ENCODE measurements around the gene COL15A1. TPM values are rescaled to one million over a fixed set of nuclear protein-coding genes. Genes with fewer than 3 reads are reported as not detected.
"Not testable (repeated sequence)": the region's sequence is repeated elsewhere in the genome, so short reads cannot be mapped to it uniquely, and the experiment has no call there.

COL15A1 gene
- total RNA-seq, 1 experiment from 2014 or later, result 0.04 TPM

DNA sequence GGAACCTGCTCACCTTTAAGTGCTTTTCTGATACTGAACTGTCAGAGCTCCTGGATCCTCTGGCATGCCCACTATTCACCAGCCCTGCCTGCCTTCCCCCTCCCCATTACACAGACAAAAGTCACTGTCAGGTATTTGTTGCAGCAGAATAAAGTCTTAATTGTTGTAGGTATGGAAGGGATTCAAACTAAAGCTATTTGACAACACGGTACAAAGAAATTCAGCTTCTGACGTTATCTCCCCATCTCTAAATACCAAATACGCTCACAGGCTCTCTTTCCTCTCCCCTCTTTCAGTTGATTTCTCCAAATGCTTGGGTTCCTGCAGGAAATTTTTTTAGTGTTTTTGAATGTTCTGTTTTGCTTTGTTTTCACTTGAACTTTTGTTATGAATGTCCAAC, 151.9 kb downstream of the COL15A1 start:
- H3K36me3 ChIP-seq (ENCODE audit: insufficient read depth, low read length, poor library complexity, severe bottlenecking), result no peaks in the 10 kb centered on the region
- H3K27ac ChIP-seq (ENCODE audit: low read depth, low read length, poor library complexity, severe bottlenecking), result no peak overlapping the region
- POLR2A ChIA-PET (ENCODE audit: low non-redundant PET), result no interaction called here
- intact Hi-C loops (cut with micrococcal nuclease; ENCODE audit: unreplicated experiment), result no loop called here
- no TSS peak for BruUV-seq (replicated peaks)
- no peak for DNase-seq (ENCODE audit: low spot score)
- CTCF ChIA-PET, result no interaction called here
- no peaks in the 10 kb centered on the region for H3K4me1 ChIP-seq (ENCODE audit: insufficient read depth, low read length, poor library complexity, severe bottlenecking)
- TF ChIP-seq EZH2 (IDR thresholded peaks at IDR 0.05; ENCODE audit: borderline replicate concordance, low read depth, low read length, poor library complexity, severe bottlenecking), result no peak
- TF ChIP-seq CTCF (conservative IDR thresholded peaks at IDR 0.05; ENCODE audit: low read depth, low read length), result no peak
- no peak overlapping the region for H3K4me3 ChIP-seq (ENCODE audit: low read depth, low read length, poor library complexity, severe bottlenecking)
- peaks cover 28% of the 10 kb centered on the region for H3K27me3 ChIP-seq (replicated peaks; ENCODE audit: insufficient read depth, low read depth, low read length, poor library complexity)
- H3K9me3 ChIP-seq (ENCODE audit: low read depth, low read length, poor library complexity, severe bottlenecking), result no peaks in the 10 kb centered on the region

DNA sequence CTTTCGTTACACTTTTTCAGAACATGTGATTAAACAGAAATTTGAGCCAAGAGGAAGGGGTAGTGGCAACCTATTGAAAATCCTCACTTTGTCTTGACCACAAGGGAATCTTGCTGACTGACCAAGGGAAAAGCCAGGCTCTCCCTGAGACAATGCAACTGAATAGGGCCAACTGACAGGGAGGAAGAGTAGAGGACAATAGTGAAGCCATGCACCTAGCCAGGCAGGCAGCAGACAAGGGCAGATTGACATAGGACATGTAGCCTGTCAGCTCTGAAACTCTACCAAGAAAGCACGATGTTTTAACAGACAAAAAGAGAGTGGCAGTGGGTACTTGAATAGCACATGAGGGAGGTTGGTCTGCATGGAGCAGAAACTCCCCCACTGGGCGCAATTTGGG, 152.7 kb downstream of the COL15A1 start:
- no peaks in the 10 kb centered on the region for H3K36me3 ChIP-seq (ENCODE audit: insufficient read depth, low read length, poor library complexity, severe bottlenecking)
- no peaks in the 10 kb centered on the region for H3K9me3 ChIP-seq (ENCODE audit: low read depth, low read length, poor library complexity, severe bottlenecking)
- ChIA-PET POLR2A (ENCODE audit: low non-redundant PET) (no interaction called here), CTCF (no interaction called here)
- peaks cover 28% of the 10 kb centered on the region for H3K27me3 ChIP-seq (replicated peaks; ENCODE audit: insufficient read depth, low read depth, low read length, poor library complexity)
- H3K27ac ChIP-seq (ENCODE audit: low read depth, low read length, poor library complexity, severe bottlenecking), result no peak overlapping the region
- no peak for DNase-seq (ENCODE audit: low spot score)
- TF ChIP-seq EZH2 (IDR thresholded peaks at IDR 0.05; ENCODE audit: borderline replicate concordance, low read depth, low read length, poor library complexity, severe bottlenecking), result no peak
- no peak overlapping the region for H3K4me3 ChIP-seq (ENCODE audit: low read depth, low read length, poor library complexity, severe bottlenecking)
- intact Hi-C loops (cut with micrococcal nuclease; ENCODE audit: unreplicated experiment), result no loop called here
- BruUV-seq (replicated peaks), result no TSS peak
- no peaks in the 10 kb centered on the region for H3K4me1 ChIP-seq (ENCODE audit: insufficient read depth, low read length, poor library complexity, severe bottlenecking)

GRCh38 chr9:99099806-99100585, 156.3 kb downstream of the COL15A1 start:
- intact Hi-C loops (cut with micrococcal nuclease; ENCODE audit: unreplicated experiment); POLR2A ChIA-PET (ENCODE audit: low non-redundant PET); BruUV-seq (replicated peaks); H3K27ac ChIP-seq (ENCODE audit: low read depth, low read length, poor library complexity, severe bottlenecking); DNase-seq (ENCODE audit: low spot score); H3K4me3 ChIP-seq (ENCODE audit: low read depth, low read length, poor library complexity, severe bottlenecking); H3K4me1 ChIP-seq (ENCODE audit: insufficient read depth, low read length, poor library complexity, severe bottlenecking); H3K9me3 ChIP-seq (ENCODE audit: low read depth, low read length, poor library complexity, severe bottlenecking); H3K36me3 ChIP-seq (ENCODE audit: insufficient read depth, low read length, poor library complexity, severe bottlenecking); CTCF ChIA-PET: not testable (repeated sequence)
- H3K27me3 ChIP-seq (replicated peaks; ENCODE audit: insufficient read depth, low read depth, low read length, poor library complexity), result peaks cover 23% of the 10 kb centered on the region

DNA sequence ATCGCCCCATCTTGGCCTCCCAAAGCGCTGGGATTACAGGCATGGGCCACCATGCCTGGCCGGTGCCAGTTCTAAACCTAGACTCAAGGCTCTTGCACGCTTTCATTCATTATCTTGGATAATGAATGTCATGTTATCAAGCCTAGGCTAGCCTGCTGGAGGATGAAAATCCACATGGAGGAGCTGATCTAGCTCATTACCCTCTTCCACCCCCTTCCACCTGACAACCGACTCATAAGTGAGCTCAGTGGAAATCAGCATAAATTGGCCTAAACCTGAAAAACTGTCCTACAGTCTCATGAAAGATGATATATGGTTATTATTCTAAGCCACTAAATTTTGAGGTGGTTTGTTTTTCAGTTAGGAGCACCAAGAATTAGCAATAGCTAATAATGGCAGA, 157.6 kb downstream of the COL15A1 start:
- Histone ChIP-seq H3K27ac (ENCODE audit: low read depth, low read length, poor library complexity, severe bottlenecking) (no peak overlapping the region), H3K27me3 (replicated peaks; ENCODE audit: insufficient read depth, low read depth, low read length, poor library complexity) (peaks cover 19% of the 10 kb centered on the region), H3K4me3 (ENCODE audit: low read depth, low read length, poor library complexity, severe bottlenecking) (no peak overlapping the region), H3K36me3 (ENCODE audit: insufficient read depth, low read length, poor library complexity, severe bottlenecking) (no peaks in the 10 kb centered on the region), H3K9me3 (ENCODE audit: low read depth, low read length, poor library complexity, severe bottlenecking) (no peaks in the 10 kb centered on the region), H3K4me1 (ENCODE audit: insufficient read depth, low read length, poor library complexity, severe bottlenecking) (peaks cover 9% of the 10 kb centered on the region)
- CTCF ChIA-PET, result no interaction called here
- no peak for DNase-seq (ENCODE audit: low spot score)
- intact Hi-C loops (cut with micrococcal nuclease; ENCODE audit: unreplicated experiment), result no loop called here
- no TSS peak for BruUV-seq (replicated peaks)
- POLR2A ChIA-PET (ENCODE audit: low non-redundant PET), result no interaction called here
- TF ChIP-seq EZH2 (IDR thresholded peaks at IDR 0.05; ENCODE audit: borderline replicate concordance, low read depth, low read length, poor library complexity, severe bottlenecking), result no peak
- no peak for TF ChIP-seq CTCF (conservative IDR thresholded peaks at IDR 0.05; ENCODE audit: low read depth, low read length)

All from A673 (cell line).